Measurements from ENCODE around the gene KIF1B.

KIF1B gene

GRCh38 chr1:10328180-10328963, 118.0 kb downstream of the KIF1B start:
- no peak for DNase-seq

GRCh38 chr1:10337436-10337835, 127.1 kb downstream of the KIF1B start:
- no peak for DNase-seq

- no peak for DNase-seq
Observed at GRCh38 chr1:10338047-10338446, 127.7 kb downstream of the KIF1B start.

GRCh38 chr1:10338611-10339010, 128.2 kb downstream of the KIF1B start:
- no peak for DNase-seq

GRCh38 chr1:10339036-10339567, 128.7 kb downstream of the KIF1B start:
- DNase-seq = no peak

- no peak for DNase-seq
Observed at GRCh38 chr1:10339815-10340214, 129.4 kb downstream of the KIF1B start.

- DNase-seq = no peak
Observed at GRCh38 chr1:10340930-10341590, 130.7 kb downstream of the KIF1B start.

- DNase-seq = no peak
Observed at GRCh38 chr1:10347109-10347508, 136.7 kb downstream of the KIF1B start.

GRCh38 chr1:10353282-10353681, 142.9 kb downstream of the KIF1B start:
- no peak for DNase-seq

GRCh38 chr1:10353693-10354092, 143.3 kb downstream of the KIF1B start:
- no peak for DNase-seq

- DNase-seq = no peak
Observed at GRCh38 chr1:10360045-10360444, 149.7 kb downstream of the KIF1B start.

- DNase-seq = no peak
Observed at GRCh38 chr1:10361515-10361914, 151.1 kb downstream of the KIF1B start.

- no peak for DNase-seq
Observed at GRCh38 chr1:10368194-10368593, 157.8 kb downstream of the KIF1B start.

- DNase-seq = no peak
Observed at GRCh38 chr1:10374442-10374860, 164.1 kb downstream of the KIF1B start.

- peak; percentile 38 for DNase-seq
Observed at GRCh38 chr1:10377365-10378029, 167.1 kb downstream of the KIF1B start.

GRCh38 chr1:10378081-10378841, 167.9 kb downstream of the KIF1B start:
- DNase-seq = peak; percentile 57

GRCh38 chr1:10379101-10379620, 168.8 kb downstream of the KIF1B start:
- DNase-seq = no peak

- no peak for DNase-seq
Observed at GRCh38 chr1:10379676-10380075, 169.3 kb downstream of the KIF1B start.

- DNase-seq = no peak
Observed at GRCh38 chr1:10380594-10381275, 170.4 kb downstream of the KIF1B start.

- no peak for DNase-seq
Observed at GRCh38 chr1:10383630-10384029, 173.3 kb downstream of the KIF1B start.

- no peak for DNase-seq
Observed at GRCh38 chr1:10384219-10384618, 173.8 kb downstream of the KIF1B start.
